Uterus (tissue), 4 donors: ENCODE data around the gene RAB11FIP5. TPM values are rescaled to one million over a fixed set of nuclear protein-coding genes. Genes with fewer than 3 reads are reported as not detected.

Experiments
- DNase-seq, 2 donors: peaks; one replicate each; pipeline ENCODE4 v3.0.0-alpha.2; 2019 to 2020
- H3K27ac ChIP-seq, 2 donors: fragments of 200-600 bp; sonication (generic); 1 replicate in 1 of 2; 2 replicates in 1 of 2; pipeline ENCODE4 v1.5.1; 2016 to 2018
- H3K27me3 ChIP-seq, 2 donors: fragments of 200-600 bp; sonication (generic); one replicate each; pipeline ENCODE4 v1.5.1; 2018 to 2019; ENCODE audit warnings: control low read depth in 1 of 2
- H3K36me3 ChIP-seq, 2 donors: fragments of 200-600 bp; sonication (generic); one replicate each; pipeline ENCODE4 v1.5.1; 2019; ENCODE audit warnings: control low read depth in 1 of 2
- H3K4me1 ChIP-seq, 2 donors: fragments of 200-600 bp; sonication (generic); one replicate each; pipeline ENCODE4 v1.5.1; 2018 to 2019; ENCODE audit warnings: control low read depth in 1 of 2
- H3K4me3 ChIP-seq, 2 donors: fragments of 200-600 bp; sonication (generic); 1 replicate in 1 of 2; 2 replicates in 1 of 2; pipeline ENCODE4 v1.5.1; 2018 to 2019; ENCODE audit warnings: mild to moderate bottlenecking in 1 of 2
- H3K9me3 ChIP-seq, 2 donors: fragments of 200-600 bp; sonication (generic); one replicate each; pipeline ENCODE4 v1.5.1; 2019; ENCODE audit warnings: control low read depth in 1 of 2
- CTCF ChIP-seq, 4 experiments: fragments of 200-600 bp in 2 of 4; fragments of 450-650 bp in 2 of 4; sonication (generic) in 2 of 4; IDR thresholded peaks; one replicate each; pipeline ENCODE4 v1.5.1; 2016 to 2019; ENCODE audit warnings: antibody characterized with exemption in 4 of 4, mild to moderate bottlenecking in 2 of 4, moderate library complexity in 1 of 4
- POLR2A ChIP-seq, 2 donors: fragments of 450-650 bp; IDR thresholded peaks; one replicate each; pipeline ENCODE4 v1.6.1; 2016; ENCODE audit warnings: antibody characterized with exemption in 2 of 2, mild to moderate bottlenecking in 1 of 2, moderate library complexity in 1 of 2
- intact Hi-C: fragments of 100-400 bp; cut with DNase I; formaldehyde crosslinking; loops from one replicate; pipeline ENCODE4 v1.15.1; 2023; ENCODE audit warnings: low total_unique reads
- total RNA-seq, 4 donors: library from RNA; depleted of rRNA in 3 of 4; stranded (reverse); fragments of >200 nt in 3 of 4; gene quantifications; one replicate each; pipeline versions ENCODE4 v1.1.0 to v1.2.4, GENCODE V29; 2014 to 2023
- donor health status: DM: yes; HTN: yes; CAD: no.

The RAB11FIP5 gene
- total RNA-seq, 4 donors from 2014 or later, result 22.4 to 45.7 (median 31.7) TPM

DNA sequence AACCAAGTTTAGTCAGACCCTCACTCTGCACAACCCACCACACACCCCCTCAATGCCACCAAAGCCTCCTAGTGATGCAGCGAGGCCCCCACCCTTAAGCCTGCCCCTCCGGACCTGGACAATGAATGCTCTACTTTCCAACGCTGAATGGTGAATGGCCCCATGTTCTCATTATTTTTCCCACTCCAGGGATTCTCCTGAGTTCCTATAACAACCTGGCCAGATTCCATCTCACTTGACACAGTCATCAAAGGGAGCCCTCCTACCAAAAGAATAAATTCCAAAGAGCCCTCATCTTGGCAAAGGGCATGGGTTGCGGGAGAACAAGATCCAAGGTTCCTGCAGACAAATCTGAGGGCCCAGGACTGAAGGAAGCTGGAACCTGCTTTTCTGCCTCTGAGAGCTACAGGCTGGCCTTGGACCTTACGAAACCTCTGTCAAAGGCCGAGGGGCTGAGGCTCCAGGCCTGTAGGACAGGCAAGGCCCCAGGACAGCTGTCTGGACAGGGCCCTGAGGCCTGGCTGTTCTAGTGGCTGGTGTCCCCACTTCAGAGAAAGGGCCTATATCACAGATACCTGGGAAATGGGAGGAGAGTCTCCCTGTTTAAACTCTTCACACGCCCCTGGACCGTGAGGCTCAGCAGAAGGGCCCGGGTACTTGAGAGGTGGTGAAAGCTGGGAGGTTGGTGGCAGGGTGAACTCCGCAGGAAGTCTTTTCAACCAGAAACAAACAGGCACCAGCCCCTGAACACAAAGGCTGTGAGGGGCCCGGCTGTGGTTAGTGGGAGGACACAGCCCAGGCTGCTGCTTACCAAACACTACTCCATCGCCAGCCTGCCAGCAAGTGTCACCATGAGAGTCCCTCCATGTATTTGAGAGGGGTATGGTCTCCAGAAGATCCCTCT lies 68.6 kb downstream of the RAB11FIP5 start:
- intact Hi-C loops, result no loop called here
- no peaks in the 10 kb centered on the region for H3K36me3 ChIP-seq
- H3K9me3 ChIP-seq, result no peaks in the 10 kb centered on the region
- no peak overlapping the region for H3K27ac ChIP-seq
- DNase-seq, result no peak
- no peaks in the 10 kb centered on the region for H3K4me1 ChIP-seq
- TF ChIP-seq CTCF (IDR thresholded peaks at IDR 0.05) (no peak), POLR2A (IDR thresholded peaks at IDR 0.05) (no peak)
- H3K27me3 ChIP-seq, result no peaks in the 10 kb centered on the region
- H3K4me3 ChIP-seq, result no peak overlapping the region

- intact Hi-C loops, result no loop called here
- DNase-seq, result no peak
- Histone ChIP-seq H3K4me3 (no peak overlapping the region), H3K4me1 (no peaks in the 10 kb centered on the region), H3K27me3 (no peaks in the 10 kb centered on the region), H3K9me3 (no peaks in the 10 kb centered on the region), H3K36me3 (no peaks in the 10 kb centered on the region), H3K27ac (no peak overlapping the region)
- TF ChIP-seq CTCF (IDR thresholded peaks at IDR 0.05), result no peak
- no peak for TF ChIP-seq POLR2A (IDR thresholded peaks at IDR 0.05)
Observed at GRCh38 chr2:73043276-73043675, 69.5 kb downstream of the RAB11FIP5 start.

DNA sequence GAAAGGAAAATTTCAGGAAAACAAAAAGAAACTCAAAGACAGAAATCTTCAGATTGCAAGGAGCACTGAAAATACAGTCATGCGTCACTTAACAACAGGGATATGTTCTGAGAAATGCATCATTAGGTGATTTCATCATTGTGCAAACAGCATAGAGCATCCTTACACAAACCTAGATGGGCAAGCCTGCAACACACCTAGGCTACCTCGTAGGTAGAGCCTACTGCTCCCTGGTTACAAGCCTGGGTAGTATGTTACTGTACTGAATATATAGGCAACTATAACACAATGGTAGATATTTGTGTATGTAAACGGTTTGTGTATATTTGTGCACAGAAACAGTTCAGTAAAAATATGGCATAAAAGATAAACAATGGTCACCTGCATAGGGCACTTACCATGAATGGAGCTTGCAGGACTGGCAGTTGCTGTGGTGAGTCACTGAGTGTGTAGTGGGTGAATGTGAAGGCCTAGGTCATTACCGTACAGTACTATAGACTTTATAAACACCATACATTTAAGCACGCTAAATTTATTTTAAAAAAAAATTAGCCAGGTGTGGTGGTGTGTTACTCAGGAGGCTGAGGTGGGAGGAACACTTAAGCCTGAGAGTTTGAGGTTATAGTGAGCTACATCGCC lies 74.7 kb downstream of the RAB11FIP5 start:
- no peak overlapping the region for H3K27ac ChIP-seq
- H3K36me3 ChIP-seq, result no peaks in the 10 kb centered on the region
- no peaks in the 10 kb centered on the region for H3K9me3 ChIP-seq
- H3K4me3 ChIP-seq, result no peak overlapping the region
- H3K4me1 ChIP-seq, result no peaks in the 10 kb centered on the region
- TF ChIP-seq POLR2A (IDR thresholded peaks at IDR 0.05) (no peak), CTCF (IDR thresholded peaks at IDR 0.05) (no peak)
- no peaks in the 10 kb centered on the region for H3K27me3 ChIP-seq
- intact Hi-C loops, result no loop called here
- no peak for DNase-seq

- Histone ChIP-seq H3K36me3 (no peaks in the 10 kb centered on the region), H3K4me1 (no peaks in the 10 kb centered on the region), H3K4me3 (no peak overlapping the region), H3K9me3 (no peaks in the 10 kb centered on the region), H3K27ac (no peak overlapping the region), H3K27me3 (no peaks in the 10 kb centered on the region)
- no peak for DNase-seq
- intact Hi-C loops, result no loop called here
- TF ChIP-seq POLR2A (IDR thresholded peaks at IDR 0.05) (no peak), CTCF (IDR thresholded peaks at IDR 0.05) (no peak)
Observed at GRCh38 chr2:73036766-73037165, 76.0 kb downstream of the RAB11FIP5 start.
